Peyer's patch (tissue), 4 donors: ENCODE measurements around the gene USH1G. TPM values are rescaled to one million over a fixed set of nuclear protein-coding genes. Genes with fewer than 3 reads are reported as not detected.
"Not testable (repeated sequence)": the region's sequence is repeated elsewhere in the genome, so short reads cannot be mapped to it uniquely, and the experiment has no call there.

Experiments
- DNase-seq, 3 donors: peaks; one replicate each; pipeline ENCODE4 v3.0.0-alpha.2; 2017 to 2019
- H3K27ac ChIP-seq, 4 donors: fragments of 200-600 bp; sonication (generic); one replicate each; pipeline ENCODE4 v1.5.1; 2016 to 2019
- H3K27me3 ChIP-seq, 2 donors: fragments of 200-600 bp; sonication (generic); one replicate each; pipeline ENCODE4 v1.5.1; 2019
- H3K36me3 ChIP-seq, 3 donors: fragments of 200-600 bp; sonication (generic); one replicate each; pipeline ENCODE4 v1.5.1; 2016 to 2019
- H3K4me1 ChIP-seq, 4 donors: fragments of 200-600 bp; sonication (generic); one replicate each; pipeline ENCODE4 v1.5.1; 2016 to 2019
- H3K4me3 ChIP-seq, 4 donors: fragments of 200-600 bp; sonication (generic); 1 replicate in 3 of 4; 2 replicates in 1 of 4; pipeline ENCODE4 v1.5.1; 2016 to 2019; ENCODE audit warnings: mild to moderate bottlenecking in 1 of 4
- H3K9me3 ChIP-seq, 4 donors: fragments of 200-600 bp; sonication (generic); one replicate each; pipeline ENCODE4 v1.5.1; 2016 to 2019; ENCODE audit warnings: mild to moderate bottlenecking in 1 of 4
- POLR2A ChIP-seq, 2 donors: fragments of 450-650 bp; IDR thresholded peaks; one replicate each; pipeline ENCODE4 v1.5.1; 2017; ENCODE audit warnings: antibody characterized with exemption in 2 of 2, mild to moderate bottlenecking in 2 of 2, moderate library complexity in 2 of 2
- total RNA-seq, 4 donors: library from RNA; depleted of rRNA; stranded (reverse); fragments of >200 nt; gene quantifications; one replicate each; pipeline ENCODE4 v1.1.0, GENCODE V29; 2016
- TF ChIP-seq, protein P1 (sequence below), 6 experiments: fragments of 450-650 bp in 4 of 6; fragments of 200-600 bp in 2 of 6; sonication (generic) in 1 of 6; IDR thresholded peaks; one replicate each; pipeline ENCODE4 v1.5.1; 2017 to 2019; ENCODE audit warnings: antibody characterized with exemption in 6 of 6, mild to moderate bottlenecking in 3 of 6, moderate library complexity in 1 of 6

The USH1G gene
- 1 to 10 TPM in 3 of 4 donors, not detected in 1; 1.6 to 3.7 (median 2.3) TPM for total RNA-seq

DNA sequence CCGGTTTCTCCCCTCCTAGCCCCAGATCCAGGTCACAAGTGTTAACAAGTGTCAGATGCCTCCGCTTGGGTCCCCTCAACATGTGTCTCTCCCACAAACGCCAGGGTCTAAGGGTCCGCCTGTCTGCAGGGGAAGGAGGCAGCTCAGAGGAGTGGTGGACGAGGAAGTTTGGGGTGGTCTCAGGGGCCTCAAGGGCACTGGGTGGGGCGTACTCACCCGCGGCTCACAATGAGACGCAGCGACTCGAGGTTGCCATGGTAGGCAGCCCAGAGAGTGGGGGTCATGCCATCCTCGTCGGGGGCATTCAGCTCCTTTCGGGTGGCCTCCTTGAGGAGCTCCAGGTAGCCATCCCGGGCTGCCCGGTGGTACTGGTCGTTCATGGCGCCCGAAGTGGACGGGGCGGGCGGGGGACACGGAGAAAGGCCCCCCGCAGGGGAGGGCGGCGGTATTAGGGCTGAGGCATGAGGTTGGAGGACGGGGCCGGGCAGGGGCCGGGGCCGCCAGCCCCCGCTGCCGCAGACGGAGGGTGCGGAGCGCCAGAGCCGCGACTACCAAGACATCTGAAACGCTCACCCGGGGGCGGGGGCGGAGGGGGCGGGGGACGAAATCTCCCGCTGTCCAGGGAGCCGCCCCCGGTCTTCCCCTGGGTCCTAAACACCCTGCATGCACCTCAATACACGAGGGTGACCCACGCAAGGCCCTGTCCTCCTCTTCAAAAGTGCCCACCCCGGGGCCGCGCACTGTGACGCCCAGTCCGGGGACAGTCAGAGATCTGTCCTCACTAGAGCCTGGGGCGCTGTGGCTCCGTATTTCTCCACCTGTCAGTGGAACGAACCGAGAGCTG is at the start of gene USH1G:
Gene USH1G, minus strand, starts transcription at position 562 of the 844 bp plus-strand sequence. Its CDS starts 182 bp downstream, at position 380.
- TF ChIP-seq, protein P1, sequence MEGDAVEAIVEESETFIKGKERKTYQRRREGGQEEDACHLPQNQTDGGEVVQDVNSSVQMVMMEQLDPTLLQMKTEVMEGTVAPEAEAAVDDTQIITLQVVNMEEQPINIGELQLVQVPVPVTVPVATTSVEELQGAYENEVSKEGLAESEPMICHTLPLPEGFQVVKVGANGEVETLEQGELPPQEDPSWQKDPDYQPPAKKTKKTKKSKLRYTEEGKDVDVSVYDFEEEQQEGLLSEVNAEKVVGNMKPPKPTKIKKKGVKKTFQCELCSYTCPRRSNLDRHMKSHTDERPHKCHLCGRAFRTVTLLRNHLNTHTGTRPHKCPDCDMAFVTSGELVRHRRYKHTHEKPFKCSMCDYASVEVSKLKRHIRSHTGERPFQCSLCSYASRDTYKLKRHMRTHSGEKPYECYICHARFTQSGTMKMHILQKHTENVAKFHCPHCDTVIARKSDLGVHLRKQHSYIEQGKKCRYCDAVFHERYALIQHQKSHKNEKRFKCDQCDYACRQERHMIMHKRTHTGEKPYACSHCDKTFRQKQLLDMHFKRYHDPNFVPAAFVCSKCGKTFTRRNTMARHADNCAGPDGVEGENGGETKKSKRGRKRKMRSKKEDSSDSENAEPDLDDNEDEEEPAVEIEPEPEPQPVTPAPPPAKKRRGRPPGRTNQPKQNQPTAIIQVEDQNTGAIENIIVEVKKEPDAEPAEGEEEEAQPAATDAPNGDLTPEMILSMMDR (IDR thresholded peaks at IDR 0.05), result no peak
- TF ChIP-seq POLR2A (IDR thresholded peaks at IDR 0.05), result no peak
- Histone ChIP-seq H3K4me1 (peaks cover 4 to 25% (median 18%) of the 10 kb centered on the region in 4 donors), H3K36me3 (no peaks in the 10 kb centered on the region), H3K4me3 (peak within 1 kb of the TSS; percentile 15 to 51 (median 44)), H3K27me3 (peaks cover 0 to 23% of the 10 kb centered on the region in 2 donors), H3K9me3 (no peaks in the 10 kb centered on the region), H3K27ac (no peak within 1 kb of the TSS)
- DNase-seq, result no peak

DNA sequence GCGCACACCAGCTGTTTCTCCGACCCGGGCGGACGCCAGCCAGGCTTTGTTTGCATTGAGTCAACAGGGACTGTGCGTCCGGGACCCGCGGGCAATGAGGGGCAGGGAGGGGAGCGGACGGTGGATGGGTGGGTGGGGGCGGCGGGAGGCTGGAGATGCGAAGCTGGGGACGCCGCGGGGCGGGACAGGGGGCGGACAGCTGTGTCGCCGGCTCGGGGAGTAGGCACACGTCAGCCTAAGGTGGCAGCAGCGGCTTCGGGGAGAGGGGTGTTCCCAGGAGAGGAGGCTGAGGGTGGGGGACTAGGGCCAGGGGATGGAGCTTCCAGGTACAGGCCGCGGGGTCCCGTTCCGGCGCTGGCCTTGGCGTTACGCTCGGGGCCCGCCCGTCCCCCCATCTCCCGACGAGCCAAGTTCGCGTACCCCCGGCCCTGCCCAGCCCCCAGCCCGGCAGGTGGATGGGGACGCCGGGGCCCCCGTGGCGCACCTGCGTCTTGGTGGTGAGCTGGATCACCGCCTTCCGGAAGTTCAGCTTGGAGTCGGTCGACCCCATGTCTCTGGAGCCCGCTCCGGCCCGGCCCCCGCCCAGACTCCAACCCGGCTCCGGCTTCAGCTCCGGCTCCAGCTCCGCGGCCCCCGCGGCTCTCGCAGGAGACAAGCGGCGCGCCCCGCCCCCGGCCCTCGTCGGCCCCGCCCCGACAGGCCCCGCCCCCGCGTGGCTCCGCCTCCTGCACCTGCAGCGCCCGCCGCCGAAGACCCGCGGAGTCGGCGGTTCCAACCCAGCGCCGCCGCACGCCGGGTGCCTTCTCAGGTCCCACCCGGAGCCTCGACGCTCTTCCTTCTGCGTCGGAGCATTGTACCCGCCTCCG is 49.3 kb upstream of the USH1G start, which contains the start of gene HID1:
Gene HID1, minus strand, starts transcription at position 653 of the 866 bp plus-strand sequence. Its CDS starts 103 bp downstream, at position 550.
- no peaks in the 10 kb centered on the region for H3K36me3 ChIP-seq
- no peaks in the 10 kb centered on the region for H3K27me3 ChIP-seq
- DNase-seq, result peak; percentile 84 to 92 (median 91)
- H3K27ac ChIP-seq, result peak within 1 kb of the TSS; percentile 58 to 84 (median 76)
- TF ChIP-seq POLR2A (IDR thresholded peaks at IDR 0.05), result peak; percentile 29 to 53
- TF ChIP-seq, protein P1 (IDR thresholded peaks at IDR 0.05), result peak in 1 of 6 experiments; percentile 3
- H3K4me3 ChIP-seq, result peak within 1 kb of the TSS; percentile 62 to 93 (median 74)
- peaks cover 2 to 30% (median 10%) of the 10 kb centered on the region in 4 donors for H3K4me1 ChIP-seq
- no peaks in the 10 kb centered on the region for H3K9me3 ChIP-seq

GRCh38 chr17:74971842-74972106 is 48.7 kb upstream of the USH1G start:
- H3K4me3 ChIP-seq, result peak overlapping the region; percentile 62 to 93 (median 74)
- peak overlapping the region; percentile 58 to 84 (median 76) for H3K27ac ChIP-seq
- TF ChIP-seq, protein P1 (IDR thresholded peaks at IDR 0.05), result no peak
- no peak for TF ChIP-seq POLR2A (IDR thresholded peaks at IDR 0.05)
- H3K9me3 ChIP-seq, result no peaks in the 10 kb centered on the region
- no peak for DNase-seq
- H3K4me1 ChIP-seq, result peaks cover 2 to 30% (median 10%) of the 10 kb centered on the region in 4 donors
- H3K27me3 ChIP-seq, result no peaks in the 10 kb centered on the region
- no peaks in the 10 kb centered on the region for H3K36me3 ChIP-seq

- no peak for DNase-seq
- no peak for TF ChIP-seq POLR2A (IDR thresholded peaks at IDR 0.05)
- TF ChIP-seq, protein P1 (IDR thresholded peaks at IDR 0.05), result no peak
Observed at GRCh38 chr17:74971069-74971841, 48.2 kb upstream of the USH1G start.

DNA sequence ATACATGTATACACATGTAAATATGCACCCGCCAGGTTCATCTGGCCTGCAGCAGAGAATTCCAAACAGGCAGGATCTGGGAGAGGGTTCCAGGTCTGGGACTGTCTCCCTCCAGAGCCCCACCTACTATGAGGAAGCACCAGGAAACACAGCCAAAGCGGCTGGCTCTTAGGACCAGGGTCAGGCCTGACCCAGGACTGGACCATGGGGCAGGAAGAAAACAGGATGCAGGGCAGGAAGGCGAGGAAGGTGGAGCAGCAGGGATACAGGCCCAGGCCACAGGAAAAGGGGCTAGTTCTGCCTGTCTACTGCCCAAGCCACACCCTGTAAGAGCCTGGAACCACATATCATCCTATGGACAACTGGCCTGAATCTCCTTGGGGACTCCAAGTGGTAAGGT is 47.3 kb upstream of the USH1G start:
- Histone ChIP-seq H3K4me1 (peaks cover 2 to 30% (median 10%) of the 10 kb centered on the region in 4 donors), H3K27ac (peak overlapping the region in 1 of 4 donors; percentile 84), H3K27me3 (no peaks in the 10 kb centered on the region), H3K4me3 (no peak overlapping the region), H3K9me3 (no peaks in the 10 kb centered on the region), H3K36me3 (no peaks in the 10 kb centered on the region)
- TF ChIP-seq POLR2A (IDR thresholded peaks at IDR 0.05), result no peak
- TF ChIP-seq, protein P1 (IDR thresholded peaks at IDR 0.05), result no peak
- DNase-seq, result no peak

More at GRCh38 chr17:74971069-74971841, 48.2 kb upstream of the USH1G start:
- Histone ChIP-seq H3K27me3 (no peaks in the 10 kb centered on the region), H3K4me1 (peaks cover 2 to 30% (median 10%) of the 10 kb centered on the region in 4 donors), H3K27ac (peak overlapping the region; percentile 58 to 84 (median 76)), H3K36me3 (no peaks in the 10 kb centered on the region), H3K4me3 (peak overlapping the region; percentile 62 to 93 (median 74)), H3K9me3 (no peaks in the 10 kb centered on the region)

DNA sequence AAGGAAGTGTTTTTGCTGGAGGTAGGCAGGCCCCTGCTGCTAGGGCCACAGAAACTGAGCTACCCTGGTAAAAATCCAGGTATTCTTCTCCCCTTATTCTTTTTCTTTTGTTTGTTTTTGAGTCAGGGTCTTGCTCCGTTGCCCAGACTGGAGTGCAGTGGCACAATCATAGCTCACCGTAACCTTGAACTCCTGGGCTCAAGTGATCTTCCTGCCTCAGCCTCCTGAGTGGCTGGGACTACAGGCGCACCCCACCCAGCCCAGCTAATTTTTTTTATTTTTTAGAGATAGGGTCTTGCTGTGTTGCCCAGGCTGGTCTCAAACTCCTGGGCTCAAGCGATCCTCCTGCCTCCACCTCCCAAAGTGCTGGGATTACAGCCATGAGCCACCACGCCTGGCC is 46.4 kb upstream of the USH1G start:
- peaks cover 2 to 30% (median 10%) of the 10 kb centered on the region in 4 donors for H3K4me1 ChIP-seq
- not testable (repeated sequence) for H3K4me3 ChIP-seq, H3K27ac ChIP-seq, H3K36me3 ChIP-seq, H3K27me3 ChIP-seq, DNase-seq, H3K9me3 ChIP-seq
